GM19395 (cell line): ENCODE data around the gene COL2A1.

Experiments
- ATAC-seq: cut with Tn5 transposase; IDR thresholded peaks from one replicate; pipeline ENCODE4 v1.9.1; 2021; ENCODE audit warnings: mild to moderate bottlenecking, moderate library complexity; ENCODE audit not compliant: unreplicated experiment

COL2A1 gene

DNA sequence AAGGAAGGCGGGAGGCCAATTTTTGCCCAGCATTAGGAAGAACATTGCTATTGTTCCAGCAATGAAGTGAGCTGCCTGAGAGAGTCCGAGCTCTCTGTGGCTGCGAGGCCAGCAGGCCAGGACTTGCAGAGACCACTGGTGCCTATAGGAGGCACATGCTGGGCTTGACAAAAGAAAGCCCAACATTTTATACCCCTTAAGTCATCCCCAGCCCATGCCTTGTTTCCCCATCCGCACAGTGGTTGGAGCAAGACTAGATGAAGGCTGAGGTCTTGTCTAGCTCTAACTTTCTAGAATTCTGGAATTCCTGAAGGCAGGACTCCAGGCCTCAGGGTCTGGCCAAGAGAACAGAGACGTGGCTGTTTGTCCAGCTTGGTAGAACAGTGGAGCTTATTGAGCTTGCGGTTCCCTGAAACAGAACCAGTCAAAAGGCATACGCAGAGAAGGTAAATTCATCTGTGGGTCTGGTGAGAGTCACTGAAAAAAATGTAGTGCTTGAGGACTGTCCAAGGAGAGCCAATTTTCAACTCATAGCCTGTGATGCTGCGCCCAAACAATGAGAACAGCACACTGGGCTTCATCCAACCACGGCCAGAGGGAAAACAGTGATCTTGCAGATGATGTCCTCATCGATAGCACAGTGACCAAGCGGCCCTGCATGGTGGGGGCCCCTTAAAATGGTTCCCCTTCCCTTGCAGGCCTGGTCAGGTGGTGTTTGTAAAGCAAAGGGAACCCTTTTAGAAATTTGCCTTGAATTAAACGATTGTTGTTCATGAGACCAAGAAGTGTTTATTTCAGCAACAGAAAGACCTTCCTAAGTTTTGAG is 27.1 kb upstream of the COL2A1 start:
- ATAC-seq: no peak

DNA sequence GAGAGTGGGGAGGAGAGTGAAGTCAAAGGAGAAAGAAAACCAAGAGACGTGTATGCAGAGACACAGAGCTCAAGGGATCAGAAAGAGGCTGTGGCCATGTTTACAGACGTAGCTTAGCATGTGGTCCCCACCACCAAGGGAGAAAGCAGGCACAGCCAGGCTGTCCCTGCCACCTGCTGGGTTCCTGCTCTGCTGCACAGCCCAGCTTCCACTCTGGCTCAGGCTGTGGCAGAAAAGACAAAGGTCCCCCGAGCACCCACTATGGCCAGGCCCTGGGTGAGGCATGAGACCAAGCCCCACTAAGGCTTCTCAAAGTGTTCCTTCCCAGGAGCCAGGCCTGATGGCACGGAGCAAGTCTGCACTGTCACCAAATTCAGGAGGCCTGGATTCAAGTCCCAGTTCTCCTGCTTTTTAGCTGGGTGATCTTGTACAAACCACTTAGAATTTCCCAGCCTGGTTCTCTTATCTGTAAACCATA is 25.9 kb upstream of the COL2A1 start:
- no peak for ATAC-seq

DNA sequence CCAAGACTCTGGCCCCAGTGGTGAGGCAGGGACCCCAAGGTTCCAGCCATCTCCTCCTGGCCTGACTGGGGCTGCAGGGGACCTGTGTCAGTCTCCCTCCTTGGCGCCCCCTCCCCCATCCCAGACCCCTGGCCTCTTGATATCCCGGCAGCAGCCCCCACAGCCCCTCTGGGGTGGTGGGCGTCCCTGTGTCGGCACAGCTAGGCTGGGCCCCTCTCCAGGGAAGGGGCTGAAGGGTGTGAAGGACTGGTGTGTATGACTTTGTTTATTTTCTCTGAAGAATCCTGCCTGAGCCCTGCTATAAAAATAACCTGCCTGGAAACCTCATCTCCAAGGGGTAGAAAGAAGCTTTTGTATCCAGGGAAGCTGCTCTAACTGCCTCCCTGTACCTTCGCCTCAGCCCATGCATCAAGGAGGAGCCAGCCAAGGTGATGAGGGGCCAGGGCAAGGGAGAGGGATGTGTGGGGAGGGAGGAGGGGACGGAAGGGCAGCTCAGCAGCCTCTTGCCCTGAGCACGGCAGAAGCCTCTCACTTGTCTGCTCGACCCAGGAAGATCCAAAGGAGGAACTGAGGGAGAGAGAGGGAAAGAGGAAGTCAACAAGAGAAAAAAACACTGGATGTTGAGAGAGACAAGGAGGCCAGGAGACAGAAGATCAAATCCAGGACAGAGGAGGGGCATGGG is 25.4 kb upstream of the COL2A1 start:
- no peak for ATAC-seq

DNA sequence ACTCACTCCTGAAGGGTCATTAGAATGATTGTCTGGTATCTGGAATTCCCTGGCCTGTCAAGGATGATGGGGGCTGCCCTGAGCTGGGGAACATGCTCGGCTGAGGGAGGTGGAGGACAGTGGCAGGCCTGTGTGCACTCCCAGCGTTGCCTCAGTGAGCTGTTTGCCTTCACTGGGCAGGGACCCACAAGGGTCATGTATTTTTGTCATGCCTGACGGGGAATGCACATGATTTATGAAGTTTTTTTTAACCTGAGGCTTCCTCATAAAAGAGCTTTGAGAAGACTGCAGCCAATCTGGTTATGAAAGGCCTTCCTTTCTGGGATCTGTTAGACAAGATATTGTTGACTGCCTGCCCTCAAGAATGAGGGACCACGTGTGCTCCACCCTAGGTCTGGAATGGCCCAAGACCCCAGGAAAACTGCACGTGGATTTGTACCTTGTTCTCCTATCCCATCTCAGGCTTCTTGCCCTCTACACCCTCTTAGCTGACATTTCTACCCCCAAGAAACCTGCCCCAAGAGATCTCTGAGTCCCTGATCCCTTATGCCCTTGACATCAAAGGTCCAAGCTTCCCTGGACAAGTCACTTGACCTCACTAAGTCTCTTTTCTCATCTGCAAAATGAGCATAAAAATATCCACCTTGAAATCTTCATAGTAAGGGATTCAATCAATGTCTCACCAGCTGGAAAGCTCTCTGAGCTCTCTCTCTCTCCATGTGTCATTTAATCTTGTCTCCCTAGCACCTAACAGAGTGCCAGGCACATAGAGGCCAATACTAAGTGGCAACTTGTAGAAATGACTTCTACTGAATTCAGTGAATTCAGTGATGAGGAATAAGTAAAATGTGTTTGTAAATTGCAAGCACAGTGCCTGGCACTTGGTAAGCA is 24.5 kb upstream of the COL2A1 start:
- no peak for ATAC-seq

DNA sequence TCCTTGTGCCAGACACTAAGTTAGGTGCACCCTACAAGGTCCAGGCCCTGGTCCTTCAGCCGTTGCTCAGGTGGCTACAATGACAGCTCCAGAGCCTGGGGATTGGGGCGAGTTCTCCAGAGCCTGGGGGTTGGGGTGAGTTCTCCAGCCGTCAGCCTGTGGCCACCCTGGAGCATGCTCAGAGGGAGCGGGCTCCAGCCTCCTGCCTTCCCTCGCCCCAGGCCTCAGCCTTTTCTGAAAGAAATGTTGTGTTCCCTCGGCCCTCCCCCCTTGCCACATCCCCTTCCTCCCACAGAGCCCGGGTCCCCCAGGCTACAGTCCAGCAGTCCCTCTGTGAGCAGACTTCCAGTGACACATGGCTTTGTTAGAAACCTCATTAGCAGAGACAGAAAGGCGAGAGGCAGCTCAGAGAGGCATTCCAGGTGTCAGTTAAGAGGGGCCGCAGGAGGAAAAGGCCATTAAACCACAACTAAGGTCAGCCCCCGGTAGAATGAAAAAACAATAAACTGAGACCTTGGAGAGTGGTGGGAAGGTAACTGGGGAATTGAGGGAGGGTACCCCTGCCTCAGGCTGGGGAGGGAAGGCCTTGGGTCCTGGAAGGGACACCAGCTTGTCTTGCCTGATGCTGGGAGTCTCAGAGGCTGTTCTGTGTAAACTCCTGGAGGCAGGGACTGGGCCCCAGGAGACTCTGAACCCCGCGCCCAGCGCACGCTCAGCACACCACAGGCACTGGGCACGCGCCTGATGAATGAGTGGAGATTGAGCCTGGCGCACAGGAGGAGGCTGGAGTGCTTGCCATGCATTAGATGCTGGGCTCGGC is 23.1 kb upstream of the COL2A1 start:
- no peak for ATAC-seq

DNA sequence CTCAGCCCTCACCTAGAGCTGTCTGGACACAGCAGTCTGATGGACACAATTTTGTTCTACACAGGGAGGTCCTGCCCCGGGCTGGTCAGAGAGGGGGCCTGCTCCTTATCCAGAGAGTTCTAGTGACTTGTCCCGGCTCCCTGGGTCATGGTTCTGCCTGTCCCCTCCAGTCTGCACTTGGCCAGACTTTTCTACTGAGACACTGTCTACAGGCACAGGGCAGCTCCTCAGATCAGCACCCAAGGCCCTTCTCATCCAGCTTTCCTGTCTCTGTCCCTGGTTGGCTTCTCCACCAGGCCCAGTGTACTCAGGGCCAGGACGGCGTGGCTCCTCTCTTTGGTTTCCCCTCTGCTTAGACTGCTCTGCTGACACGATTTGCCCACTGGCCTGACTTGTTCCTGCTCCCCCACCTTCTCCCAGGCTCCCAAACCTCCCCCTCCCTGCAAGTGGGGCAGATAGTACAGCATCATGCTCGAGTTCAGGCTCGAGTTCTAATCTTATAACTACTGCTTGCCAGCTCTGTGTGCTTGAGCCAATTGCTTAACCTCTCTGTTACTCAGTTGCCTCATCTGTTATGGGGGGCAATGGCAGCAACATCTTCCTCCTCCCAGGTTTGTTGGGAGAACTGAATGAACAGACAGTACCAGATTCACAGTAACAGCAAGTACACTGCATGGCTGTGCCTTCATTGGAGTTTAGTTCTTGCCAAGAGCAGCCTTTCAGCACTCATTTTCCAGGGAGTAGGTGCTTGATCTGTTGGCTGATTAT is 22.0 kb upstream of the COL2A1 start:
- ATAC-seq: no peak

DNA sequence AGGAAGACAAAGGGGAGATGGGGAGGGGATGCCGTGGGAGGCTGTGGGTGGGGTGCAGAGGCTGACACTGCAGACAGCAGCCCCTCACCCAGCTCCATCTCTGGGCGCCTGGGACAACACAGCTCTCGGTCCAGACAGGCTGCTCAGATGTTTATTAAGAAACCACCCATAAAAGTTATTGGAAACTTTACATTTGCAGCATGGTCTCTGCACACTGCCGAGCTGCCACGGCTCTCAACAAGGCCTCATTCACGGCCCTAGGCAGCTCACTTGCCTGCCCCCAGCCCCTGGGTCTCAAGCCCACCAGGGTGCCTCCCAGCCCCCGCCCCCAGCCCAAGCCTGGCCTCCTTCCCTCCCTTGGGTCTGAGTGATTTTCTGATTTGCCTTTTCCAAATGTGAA is 21.0 kb upstream of the COL2A1 start:
- ATAC-seq: no peak

DNA sequence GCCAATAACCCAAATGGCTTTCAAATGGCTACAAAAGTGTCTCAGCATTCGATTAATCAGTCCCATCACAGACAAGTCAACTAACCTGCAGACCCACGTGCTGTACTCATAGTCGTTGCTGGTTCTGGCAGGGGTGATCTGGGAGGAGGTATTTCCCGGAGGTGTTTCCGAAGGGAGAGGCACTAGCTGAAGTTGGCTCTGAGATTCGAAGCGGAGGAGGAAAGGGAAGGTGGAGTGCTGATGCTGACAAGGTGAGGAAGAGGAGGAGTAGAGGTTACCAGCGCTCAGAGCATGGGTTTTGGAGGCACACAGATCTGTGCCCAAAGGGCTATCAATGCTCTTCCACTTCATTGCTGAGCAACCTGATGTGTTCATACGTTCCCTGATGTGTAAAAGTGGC is 20.5 kb upstream of the COL2A1 start:
- no peak for ATAC-seq

DNA sequence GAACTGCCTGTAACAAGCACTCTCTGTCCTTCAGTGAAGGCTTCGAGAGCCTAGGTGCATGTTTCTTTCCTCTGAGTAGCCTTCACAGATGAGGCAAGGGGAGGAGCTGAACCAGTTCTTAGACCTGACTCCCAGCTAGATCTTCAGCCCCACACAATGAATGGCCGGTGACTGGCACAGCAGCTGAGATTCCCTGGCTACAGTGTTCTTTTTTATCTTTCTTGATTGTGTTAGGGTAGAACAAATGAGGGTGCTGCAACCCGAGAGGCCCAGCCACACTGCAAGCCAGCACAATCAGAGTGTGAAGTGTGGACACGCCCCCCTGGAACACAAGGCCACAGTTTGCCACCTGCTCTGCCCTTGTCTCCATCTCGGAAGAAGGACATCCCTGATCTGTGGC is 19.1 kb upstream of the COL2A1 start:
- ATAC-seq: no peak

DNA sequence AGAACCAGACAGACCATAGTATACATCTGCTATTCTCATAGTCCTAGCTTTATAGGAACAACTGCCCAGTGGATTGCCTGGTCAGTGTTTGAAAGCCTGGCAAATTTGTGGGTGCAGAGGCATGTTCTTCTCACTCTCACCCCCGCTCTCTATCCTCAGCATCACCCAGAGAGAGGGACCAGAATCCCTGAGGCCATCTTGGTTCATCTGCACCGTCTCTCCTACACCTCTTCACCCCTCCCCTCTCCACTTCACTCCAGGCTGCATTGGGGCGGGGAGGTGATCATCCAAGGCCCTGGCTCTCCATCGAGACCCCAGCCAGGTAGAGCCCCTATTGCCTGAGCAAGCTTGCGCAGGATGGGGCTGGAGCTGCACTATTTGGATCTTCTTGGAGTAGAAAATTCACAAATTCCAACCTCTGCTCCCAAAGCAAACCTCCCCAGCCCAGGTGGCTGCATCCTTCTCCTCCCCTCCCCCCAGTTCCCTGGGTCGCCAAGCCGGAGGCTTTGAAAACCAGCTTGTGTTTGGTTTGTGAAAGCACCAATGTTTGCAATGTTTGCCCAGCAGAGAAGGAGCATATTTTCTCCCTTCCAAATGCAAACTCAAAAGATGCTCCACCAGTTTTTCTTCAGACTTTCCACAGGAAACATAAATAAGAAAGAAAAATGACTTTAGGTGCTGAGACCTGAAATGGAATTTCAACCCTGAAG is 18.6 kb upstream of the COL2A1 start:
- no peak for ATAC-seq

DNA sequence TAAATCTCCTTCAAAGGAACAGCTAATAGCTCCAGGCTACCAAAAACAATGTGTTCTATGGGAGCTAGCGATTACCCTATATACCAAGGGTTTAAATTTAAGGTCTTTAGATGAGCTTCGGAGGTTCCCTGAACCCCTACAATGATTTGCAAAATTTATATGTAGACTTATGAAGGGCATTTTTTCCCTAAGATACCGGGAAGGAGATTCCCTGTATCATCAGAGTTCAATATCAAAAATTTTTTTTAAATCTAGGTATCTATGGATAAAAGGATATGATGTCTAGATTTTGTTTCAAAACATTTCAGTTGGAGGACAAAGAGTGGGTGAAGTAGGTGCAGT is 17.9 kb upstream of the COL2A1 start:
- no peak for ATAC-seq

DNA sequence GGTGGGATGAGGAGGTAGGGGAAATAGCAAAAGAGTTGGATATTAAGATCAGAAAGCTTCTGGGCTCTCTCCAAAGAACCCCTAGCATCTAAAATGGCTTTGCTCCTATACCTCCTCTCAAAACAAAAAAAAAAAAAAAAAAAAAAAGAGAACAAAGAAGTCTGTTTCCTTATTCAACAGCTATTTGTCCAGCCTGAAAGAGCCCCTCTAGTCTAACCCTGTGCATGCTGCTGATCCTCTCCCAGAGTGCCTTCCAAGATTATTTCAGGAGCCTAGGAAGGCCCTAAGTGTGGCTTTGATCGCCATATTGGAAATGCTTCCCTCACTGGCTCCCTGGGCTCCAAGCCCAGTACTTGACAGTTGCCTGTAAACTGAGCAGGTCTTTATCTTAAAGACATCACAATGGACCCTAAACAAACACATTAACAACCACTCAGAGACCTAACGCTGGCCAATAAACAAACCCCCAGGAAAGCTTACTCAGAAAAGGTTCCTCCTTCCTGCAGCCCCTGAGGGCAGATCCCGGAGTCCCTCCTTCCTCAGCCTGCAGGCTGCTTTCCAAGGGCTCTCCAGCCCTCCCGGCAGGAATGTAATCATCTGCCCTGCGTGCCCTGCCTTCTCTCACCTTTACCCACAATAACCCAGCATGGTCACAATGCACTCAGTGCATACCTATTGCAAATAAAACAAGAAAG is 17.4 kb upstream of the COL2A1 start:
- no peak for ATAC-seq

DNA sequence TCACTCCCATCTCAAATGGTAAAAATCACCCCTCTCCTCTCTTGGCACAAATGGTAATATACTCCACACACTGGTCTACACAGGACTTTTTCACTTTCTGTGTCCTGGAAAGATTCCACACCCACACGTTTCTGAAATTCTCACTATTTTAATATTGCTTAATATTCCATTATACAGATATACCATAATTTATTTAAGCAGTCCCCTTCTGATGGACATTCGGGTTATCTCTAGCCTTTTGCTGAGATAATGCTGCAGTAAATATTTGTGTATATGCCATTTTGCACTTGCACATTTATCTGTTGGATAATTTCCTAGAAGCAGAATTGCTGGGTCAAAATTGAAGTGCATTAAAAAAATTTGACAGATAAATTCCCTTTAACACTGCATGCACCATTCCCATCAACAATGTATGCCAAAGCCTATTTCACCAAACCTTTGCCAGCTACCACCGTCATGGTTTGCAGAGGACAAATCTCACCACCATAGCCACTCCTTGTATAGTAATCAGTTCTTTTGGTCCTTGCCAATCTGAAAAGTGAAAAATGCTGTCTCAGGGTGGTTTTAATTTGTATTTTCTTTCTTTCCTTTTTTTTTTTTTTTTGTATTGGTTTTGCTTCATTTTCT is 15.5 kb upstream of the COL2A1 start:
- ATAC-seq: no peak

DNA sequence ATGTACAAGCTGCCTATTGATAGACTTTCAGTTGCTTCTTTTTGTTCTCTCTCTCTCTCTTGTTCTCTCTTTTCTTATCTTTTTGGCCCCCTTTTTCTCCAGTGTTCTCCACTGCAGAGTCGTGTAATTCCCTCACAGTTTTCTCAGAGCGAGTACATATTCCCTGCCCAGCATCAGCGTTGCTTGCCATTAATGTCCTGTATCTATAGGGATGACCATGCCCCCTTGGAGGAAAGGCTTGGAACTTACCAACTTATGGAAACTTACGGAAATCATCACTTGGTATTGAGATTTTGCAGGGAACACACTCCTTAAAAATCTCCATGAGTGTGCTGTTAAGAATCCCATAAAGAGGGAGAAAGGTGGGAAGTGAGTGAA is 14.3 kb upstream of the COL2A1 start:
- ATAC-seq: no peak

DNA sequence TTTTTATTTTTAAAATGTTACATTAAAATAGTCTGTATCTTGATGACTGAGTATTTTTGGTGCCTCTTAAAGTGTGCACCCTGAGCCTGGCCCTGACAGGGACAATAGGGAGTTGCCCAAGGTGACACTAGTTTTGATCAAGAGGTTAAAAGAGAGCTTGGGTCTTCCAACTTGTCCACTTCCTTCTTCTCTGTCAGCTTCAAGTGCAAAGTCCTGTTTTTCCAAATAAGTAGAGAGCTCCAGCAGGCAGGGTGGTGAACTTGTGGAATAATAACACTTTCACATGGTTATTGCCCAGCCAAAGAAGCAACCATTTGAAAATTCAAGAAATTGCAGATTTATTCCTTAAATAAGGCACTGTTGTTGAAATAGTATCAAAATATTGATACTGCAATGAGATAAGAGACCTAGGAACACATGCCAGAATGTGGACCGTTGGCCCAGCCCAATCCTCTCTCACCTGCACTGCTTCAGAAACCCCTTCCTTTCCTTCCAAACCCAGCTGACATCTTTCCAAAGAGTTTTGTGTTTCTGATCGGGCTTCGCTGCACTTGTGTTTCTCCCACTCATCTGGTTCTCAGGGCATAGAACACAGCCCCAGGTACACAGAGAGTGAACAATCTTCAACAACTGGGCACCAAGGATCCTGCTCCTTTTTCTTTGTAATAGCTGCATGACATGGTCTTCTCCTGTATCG is 13.8 kb upstream of the COL2A1 start:
- ATAC-seq: no peak

DNA sequence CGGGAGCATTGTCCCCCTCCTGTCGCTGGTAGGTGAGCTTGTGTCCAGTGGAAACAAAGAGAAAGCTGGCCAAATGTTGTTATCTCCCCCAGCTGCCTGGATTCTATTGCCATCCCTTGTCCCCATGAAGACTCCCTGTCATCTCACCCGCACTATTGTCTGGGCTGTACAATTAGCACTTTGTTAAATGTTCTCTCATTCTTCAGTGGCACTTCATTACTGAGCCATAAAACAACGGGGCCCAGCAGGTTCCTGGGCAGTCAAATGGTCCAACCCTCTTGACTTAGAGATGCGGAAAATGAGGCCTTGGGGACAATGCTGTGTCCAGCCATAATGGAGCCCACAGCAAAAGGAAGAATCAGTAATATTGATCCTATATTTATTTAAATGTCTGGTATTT is 13.2 kb upstream of the COL2A1 start:
- ATAC-seq: no peak

DNA sequence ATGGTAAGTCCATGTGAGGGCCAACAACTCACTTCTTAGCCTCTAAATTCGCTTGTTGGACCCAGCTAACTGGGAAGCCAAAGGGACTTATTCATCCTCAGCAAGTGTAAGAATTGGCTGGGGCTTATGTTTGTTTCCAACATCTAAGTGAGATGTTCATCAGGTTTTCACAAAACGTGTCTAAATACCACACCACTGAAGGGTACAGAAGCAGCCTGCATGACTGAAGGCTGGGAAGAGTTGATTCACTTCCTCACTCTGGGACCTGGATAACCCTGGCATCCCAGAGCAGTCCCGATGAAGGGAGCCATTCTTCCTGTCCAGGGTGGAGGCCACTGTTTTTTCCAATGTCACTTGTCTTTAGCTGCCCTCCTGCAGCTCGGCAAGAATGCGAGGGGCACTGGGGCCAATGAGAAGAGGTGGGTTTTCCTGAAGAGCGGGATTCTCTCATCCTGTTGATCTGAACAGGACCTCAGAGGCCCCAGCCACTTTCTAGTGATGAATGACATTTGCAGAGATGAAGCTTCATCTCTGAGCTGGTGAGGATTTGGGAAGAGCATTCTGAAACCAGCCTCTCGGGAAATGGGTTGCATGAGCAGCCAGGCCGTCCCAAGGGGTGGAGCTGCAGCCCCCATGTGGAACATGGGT is 12.2 kb upstream of the COL2A1 start:
- no peak for ATAC-seq
